ENCODE data around the gene NEIL1. TPM values are rescaled to one million over a fixed set of nuclear protein-coding genes. Genes with fewer than 3 reads are reported as not detected.

The NEIL1 gene
- total and polyA plus RNA-seq, 2 donors (not counting 1 experiment from before 2014, with no cell fraction given): 103 to 251 TPM

DNA sequence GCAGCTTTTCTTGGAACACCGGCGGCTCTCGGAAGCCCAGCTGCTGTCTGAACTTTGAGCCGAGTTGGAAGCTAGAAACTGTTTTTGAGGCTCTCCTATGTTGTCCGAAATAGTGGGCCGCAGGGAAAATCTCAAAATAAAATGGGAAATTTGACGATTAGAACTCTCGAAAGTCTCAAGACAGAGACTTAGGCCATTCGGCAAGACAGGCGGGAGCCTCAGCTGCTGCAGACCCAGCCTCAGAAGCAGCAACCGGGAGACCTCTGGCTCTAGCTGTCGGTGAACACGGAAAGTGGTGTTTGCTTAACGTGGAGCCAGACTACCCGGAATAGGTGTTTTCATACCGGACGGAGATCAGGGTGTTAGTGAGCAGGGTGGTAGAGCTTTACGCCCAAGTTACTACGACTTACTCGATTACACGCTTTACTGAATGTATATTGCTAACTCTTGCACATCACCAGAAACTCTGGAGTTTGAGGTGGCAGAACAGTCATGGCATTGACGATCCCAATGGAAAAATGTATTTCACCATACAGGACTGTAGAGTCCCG is 21.9 kb downstream of the NEIL1 start:
- Histone ChIP-seq H3K79me2 (ENCODE audit: control insufficient read depth, insufficient read depth, low read length) (peaks cover 4% of the 10 kb centered on the region), H3K4me1 (ENCODE audit: control insufficient read depth in 2 of 2, insufficient read depth in 2 of 2, low read length in 2 of 2) (peaks cover 13 to 19% of the 10 kb centered on the region in 2 donors), H3K4me2 (replicated peaks; ENCODE audit: low read depth, low read length, poor library complexity, severe bottlenecking) (peak overlapping the region; percentile 96), H2AFZ (ENCODE audit: insufficient read depth, low read depth, low read length, poor library complexity, severe bottlenecking) (peak overlapping the region; percentile 73), H3K27ac (ENCODE audit: low read length in 2 of 2) (peak overlapping the region; percentile 98 to 99), H3K36me3 (replicated peaks in 1 of 2; ENCODE audit: control extremely low read depth in 1 of 2, control insufficient read depth in 1 of 2, extremely low read depth in 1 of 2, insufficient read depth in 2 of 2, low read length in 1 of 2) (peaks cover 0 to 43% of the 10 kb centered on the region in 2 experiments), H3K9me3 (ENCODE audit: control extremely low read depth in 1 of 3, control insufficient read depth in 2 of 3, insufficient read depth in 1 of 3, low read length in 2 of 3) (no peaks in the 10 kb centered on the region), H4K20me1 (ENCODE audit: control insufficient read depth, insufficient read depth, low read length, poor library complexity, severe bottlenecking) (peaks cover 7% of the 10 kb centered on the region), H3K9ac (ENCODE audit: low read length) (peak overlapping the region; percentile 96), H3K4me3 (ENCODE audit: control extremely low read depth in 1 of 5, extremely low read depth in 1 of 5, insufficient read depth in 1 of 5, low read depth in 2 of 5, low read length in 4 of 5) (peak overlapping the region; percentile 74 to 96 (median 87)), H3K27me3 (replicated peaks in 1 of 4; ENCODE audit: control extremely low read depth in 1 of 4, control insufficient read depth in 3 of 4, insufficient read depth in 4 of 4, low read length in 3 of 4) (no peaks in the 10 kb centered on the region)
- peak overlapping the region; percentile 93 for H3K4me3 Mint-ChIP-seq
- 2% methylated on average over 19 of the region's 23 CpGs for WGBS (ENCODE audit: insufficient coverage)
- TF ChIP-seq, protein P1, sequence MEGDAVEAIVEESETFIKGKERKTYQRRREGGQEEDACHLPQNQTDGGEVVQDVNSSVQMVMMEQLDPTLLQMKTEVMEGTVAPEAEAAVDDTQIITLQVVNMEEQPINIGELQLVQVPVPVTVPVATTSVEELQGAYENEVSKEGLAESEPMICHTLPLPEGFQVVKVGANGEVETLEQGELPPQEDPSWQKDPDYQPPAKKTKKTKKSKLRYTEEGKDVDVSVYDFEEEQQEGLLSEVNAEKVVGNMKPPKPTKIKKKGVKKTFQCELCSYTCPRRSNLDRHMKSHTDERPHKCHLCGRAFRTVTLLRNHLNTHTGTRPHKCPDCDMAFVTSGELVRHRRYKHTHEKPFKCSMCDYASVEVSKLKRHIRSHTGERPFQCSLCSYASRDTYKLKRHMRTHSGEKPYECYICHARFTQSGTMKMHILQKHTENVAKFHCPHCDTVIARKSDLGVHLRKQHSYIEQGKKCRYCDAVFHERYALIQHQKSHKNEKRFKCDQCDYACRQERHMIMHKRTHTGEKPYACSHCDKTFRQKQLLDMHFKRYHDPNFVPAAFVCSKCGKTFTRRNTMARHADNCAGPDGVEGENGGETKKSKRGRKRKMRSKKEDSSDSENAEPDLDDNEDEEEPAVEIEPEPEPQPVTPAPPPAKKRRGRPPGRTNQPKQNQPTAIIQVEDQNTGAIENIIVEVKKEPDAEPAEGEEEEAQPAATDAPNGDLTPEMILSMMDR (IDR thresholded peaks at IDR 0.05): no peak
- TF ChIP-seq EZH2 (IDR thresholded peaks at IDR 0.05; ENCODE audit: borderline replicate concordance, insufficient read depth, low read depth, low read length, poor library complexity, severe bottlenecking): no peak
- intact Hi-C loops (cut with micrococcal nuclease): loop anchor here (1.0 to 5.0 kb wide), 4 partner anchors 18 to 431 kb away; partner anchors contain the start of genes COX5A, IMP3 and SNUPN
- peaks cover 27% of the 10 kb centered on the region for H3K4me1 Mint-ChIP-seq
- ChIA-PET POLR2A (interaction anchor here (1.1 to 3.9 kb wide), 6 partner anchors 16 to 271 kb away, joined by 3 to 62 read pairs (median 12); partner anchors contain the start of genes IMP3, NEIL1 and SIN3A), CTCF (interaction anchor here (0.5 to 4.3 kb wide), 21 partner anchors 11 to 340 kb away, joined by 3 to 52 read pairs (median 5); partner anchors contain the start of genes C15orf39, COMMD4, IMP3 and NEIL1)
- no peaks in the 10 kb centered on the region for H3K27me3 Mint-ChIP-seq
- DNase-seq (no peak), ATAC-seq (ENCODE audit: low read depth) (no peak)
- peak overlapping the region; percentile 95 for H3K27ac Mint-ChIP-seq
- no peaks in the 10 kb centered on the region for H3K9me3 Mint-ChIP-seq (ENCODE audit: insufficient read depth)
